HUDEP-2 (cell line): Measurements from ENCODE around the gene KIF18A.

Experiments used
- DNase-seq, 76 experiments: peaks; one replicate each; lab custom pipeline; 2025; ENCODE audit not compliant: unreplicated experiment in 76 of 76; lab: John Stamatoyannopoulos, UW

The KIF18A gene

GRCh38 chr11:27972522-27973170 is 135.3 kb downstream of the KIF18A start:
- DNase-seq, result peak in 1 of 76 experiments; percentile 1

- DNase-seq, result no peak
Observed at GRCh38 chr11:27971171-27971570, 136.8 kb downstream of the KIF18A start.
